ENCODE data around the gene PRTN3.

Gene PRTN3

GRCh38 chr19:799076-799881, 41.5 kb upstream of the PRTN3 start:
- no peak for DNase-seq (ENCODE audit: low spot score)
- ChIA-PET CTCF (interaction anchor here (0.7 to 1.1 kb wide), 2 partner anchors 10 to 11 kb away, joined by 3 to 4 read pairs; no protein-coding TSS in a partner anchor), POLR2A (ENCODE audit: low non-redundant PET) (interaction anchor here (0.9 to 1.1 kb wide), 2 partner anchors 20 to 29 kb away, joined by 3 read pairs; no protein-coding TSS in a partner anchor)
- TF ChIP-seq, protein P1, sequence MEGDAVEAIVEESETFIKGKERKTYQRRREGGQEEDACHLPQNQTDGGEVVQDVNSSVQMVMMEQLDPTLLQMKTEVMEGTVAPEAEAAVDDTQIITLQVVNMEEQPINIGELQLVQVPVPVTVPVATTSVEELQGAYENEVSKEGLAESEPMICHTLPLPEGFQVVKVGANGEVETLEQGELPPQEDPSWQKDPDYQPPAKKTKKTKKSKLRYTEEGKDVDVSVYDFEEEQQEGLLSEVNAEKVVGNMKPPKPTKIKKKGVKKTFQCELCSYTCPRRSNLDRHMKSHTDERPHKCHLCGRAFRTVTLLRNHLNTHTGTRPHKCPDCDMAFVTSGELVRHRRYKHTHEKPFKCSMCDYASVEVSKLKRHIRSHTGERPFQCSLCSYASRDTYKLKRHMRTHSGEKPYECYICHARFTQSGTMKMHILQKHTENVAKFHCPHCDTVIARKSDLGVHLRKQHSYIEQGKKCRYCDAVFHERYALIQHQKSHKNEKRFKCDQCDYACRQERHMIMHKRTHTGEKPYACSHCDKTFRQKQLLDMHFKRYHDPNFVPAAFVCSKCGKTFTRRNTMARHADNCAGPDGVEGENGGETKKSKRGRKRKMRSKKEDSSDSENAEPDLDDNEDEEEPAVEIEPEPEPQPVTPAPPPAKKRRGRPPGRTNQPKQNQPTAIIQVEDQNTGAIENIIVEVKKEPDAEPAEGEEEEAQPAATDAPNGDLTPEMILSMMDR (conservative IDR thresholded peaks at IDR 0.05; ENCODE audit: low read depth): peak; percentile 19; the same call in 1 of the 2 replicates
- H3K27ac ChIP-seq: peak overlapping the region; percentile 99

DNA sequence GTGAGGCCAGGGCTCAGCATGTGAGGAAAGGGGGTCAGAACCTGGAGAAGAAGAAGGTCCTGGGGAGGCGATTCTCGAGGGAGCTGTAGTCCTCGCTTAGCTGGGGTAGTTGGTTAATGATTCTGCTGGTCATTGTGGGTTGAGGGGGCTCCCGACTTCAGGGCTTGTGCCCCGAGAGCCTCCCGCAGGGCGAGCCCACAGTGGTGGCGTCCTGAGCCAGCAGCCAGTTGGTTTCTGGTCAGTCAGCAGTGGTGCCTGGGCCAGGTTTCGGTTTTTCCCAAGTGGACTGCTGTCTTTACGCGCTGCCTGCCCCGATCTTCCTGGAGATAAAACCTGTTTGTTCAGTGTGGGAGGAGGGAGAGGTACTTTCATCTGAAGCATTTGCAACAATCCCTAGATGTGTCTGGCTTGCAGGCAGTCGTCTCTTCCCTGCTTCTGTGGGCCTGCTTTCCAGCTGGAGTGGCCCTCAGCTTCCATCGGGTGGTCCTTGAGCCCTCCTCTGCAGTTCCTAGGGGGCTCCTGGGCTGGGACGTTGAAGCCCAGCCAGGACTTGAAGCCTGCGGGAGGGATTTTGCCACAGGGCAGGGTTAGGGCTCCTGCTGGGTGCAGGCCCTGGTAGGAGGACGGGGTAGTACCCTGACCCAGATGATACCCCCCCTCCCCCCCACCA, 40.3 kb upstream of the PRTN3 start:
- DNase-seq (ENCODE audit: low spot score): no peak
- peak overlapping the region; percentile 99 for H3K27ac ChIP-seq
- TF ChIP-seq, protein P1 (conservative IDR thresholded peaks at IDR 0.05; ENCODE audit: low read depth): no peak
- ChIA-PET CTCF (interaction anchor here (0.7 to 1.0 kb wide), 2 partner anchors 9 to 30 kb away, joined by 3 to 5 read pairs; no protein-coding TSS in a partner anchor), POLR2A (ENCODE audit: low non-redundant PET) (interaction anchor here (0.5 kb wide), 1 partner anchor 121 kb away, joined by 3 read pairs; no protein-coding TSS in a partner anchor)

GRCh38 chr19:801030-801860, 39.6 kb upstream of the PRTN3 start:
- POLR2A ChIA-PET (ENCODE audit: low non-redundant PET): interaction anchor here (0.5 kb wide), 2 partner anchors 122 to 223 kb away, joined by 3 to 10 read pairs; no protein-coding TSS in a partner anchor
- CTCF ChIA-PET: interaction anchor here (0.6 to 1.0 kb wide), 2 partner anchors 30 to 187 kb away, joined by 3 to 5 read pairs; no protein-coding TSS in a partner anchor
- DNase-seq (ENCODE audit: low spot score): no peak
- H3K27ac ChIP-seq: peak overlapping the region; percentile 99
- TF ChIP-seq, protein P1 (conservative IDR thresholded peaks at IDR 0.05; ENCODE audit: low read depth): no peak

DNA sequence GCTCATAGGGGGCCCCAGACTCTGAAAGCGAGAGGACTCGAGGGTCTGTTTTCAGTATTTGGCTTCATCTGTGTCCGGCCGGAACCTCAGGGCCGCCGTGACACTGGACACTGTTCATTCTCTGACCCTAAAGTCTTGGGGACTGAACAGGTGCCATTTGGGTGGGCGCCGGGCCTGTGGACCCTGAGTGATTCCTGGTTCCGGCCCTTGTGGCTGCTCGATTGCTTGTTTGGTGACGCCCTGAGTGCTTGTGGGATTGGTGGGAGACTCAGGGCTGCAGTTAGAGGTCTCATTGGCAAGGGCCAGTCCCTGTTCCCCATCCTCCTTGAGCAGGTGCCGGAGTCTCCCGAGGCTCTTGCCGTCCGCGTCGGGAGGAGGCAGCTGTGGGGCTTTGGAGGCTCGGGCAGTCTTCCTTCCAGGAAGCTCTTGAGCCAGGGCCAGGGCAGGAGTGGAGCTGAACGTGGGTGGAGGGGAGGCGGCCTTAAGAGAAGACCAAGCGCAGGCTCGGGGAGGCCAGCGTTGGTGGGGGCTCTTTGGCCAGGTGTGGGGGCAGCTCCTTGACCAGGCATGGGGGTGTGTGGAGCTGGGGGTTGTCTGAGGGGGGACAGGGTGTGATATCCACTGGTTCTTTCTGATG, 38.8 kb upstream of the PRTN3 start:
- TF ChIP-seq, protein P1 (conservative IDR thresholded peaks at IDR 0.05; ENCODE audit: low read depth): no peak
- no peak for DNase-seq (ENCODE audit: low spot score)
- peak overlapping the region; percentile 99 for H3K27ac ChIP-seq
- CTCF ChIA-PET: interaction anchor here (0.6 kb wide), 1 partner anchor 187 kb away, joined by 3 read pairs; no protein-coding TSS in a partner anchor
- POLR2A ChIA-PET (ENCODE audit: low non-redundant PET): interaction anchor here (0.5 kb wide), 1 partner anchor 222 kb away, joined by 10 read pairs; no protein-coding TSS in a partner anchor

DNA sequence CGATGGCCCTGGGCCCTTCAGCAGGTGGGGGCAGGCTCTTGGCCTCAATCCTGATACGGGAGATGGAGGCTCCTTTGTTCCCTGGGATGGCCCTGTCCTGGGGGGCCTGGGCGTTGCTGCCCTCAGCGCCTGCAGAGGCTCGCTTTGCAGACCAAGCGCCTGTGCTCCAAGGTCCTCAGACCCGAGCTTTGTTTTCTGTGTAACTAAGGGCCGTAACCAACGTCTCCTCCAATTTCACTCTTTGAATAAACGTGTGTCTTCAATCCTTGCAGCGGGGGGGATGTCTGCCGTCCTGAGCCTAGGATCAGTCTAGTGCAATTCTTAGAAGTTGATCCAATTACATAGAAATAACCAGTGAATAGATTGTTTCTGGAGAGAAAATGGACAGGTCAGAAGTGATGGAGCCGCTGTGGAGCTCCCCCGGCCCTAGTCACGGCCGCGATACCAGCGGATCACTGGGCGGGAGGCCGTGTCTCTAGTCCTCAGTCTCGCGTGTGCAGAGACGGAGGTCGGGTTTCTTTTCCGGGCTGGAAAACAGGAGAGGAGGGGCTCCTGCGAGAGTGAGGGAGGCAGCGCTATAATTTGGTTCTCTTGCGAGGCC, 38.2 kb upstream of the PRTN3 start:
- peak overlapping the region; percentile 99 for H3K27ac ChIP-seq
- CTCF ChIA-PET: interaction anchor here (0.6 to 0.9 kb wide), 2 partner anchors 18 to 199 kb away, joined by 3 to 4 read pairs; no protein-coding TSS in a partner anchor
- POLR2A ChIA-PET (ENCODE audit: low non-redundant PET): interaction anchor here (0.6 kb wide), 1 partner anchor 16 kb away, joined by 11 read pairs; no protein-coding TSS in a partner anchor
- no peak for DNase-seq (ENCODE audit: low spot score)
- TF ChIP-seq, protein P1 (conservative IDR thresholded peaks at IDR 0.05; ENCODE audit: low read depth): no peak

Measured in RWPE1 (cell line).